A673 (cell line): Measurements from ENCODE around the gene MEOX1. TPM values are rescaled to one million over a fixed set of nuclear protein-coding genes. Genes with fewer than 3 reads are reported as not detected.
A peak's percentile ranks its signal among the peaks of the same experiment; 100 is the strongest.

ENCODE experiments used
- BruUV-seq: library from RNA; stranded (reverse); fragments of 400-500 nt; replicated peaks from 2 replicates; lab custom pipeline; 2021; lab: Mats Ljungman, UMichigan
- CTCF ChIA-PET: fragments of 300-600 bp; sonication (Branson Sonifier 250); formaldehyde crosslinking; loops from one replicate; lab custom pipeline; 2022; ENCODE audit warnings: antibody characterized with exemption; lab: Charles Lee
- POLR2A ChIA-PET: fragments of 300-600 bp; sonication (Branson Sonifier 250); formaldehyde crosslinking; loops from one replicate; lab custom pipeline; 2022; ENCODE audit warnings: antibody characterized with exemption; ENCODE audit not compliant: low non-redundant PET; lab: Charles Lee
- DNase-seq: peaks from one replicate; pipeline ENCODE4 v3.0.0-alpha.2; 2015; ENCODE audit warnings: low spot score
- H3K27ac ChIP-seq: fragments of 200-600 bp; sonication (generic); 2 replicates; pipeline ENCODE4 v1.5.1; 2016; ENCODE audit warnings: mixed run types, low read depth, mild to moderate bottlenecking, mixed read lengths, antibody characterized with exemption, low read length; ENCODE audit not compliant: poor library complexity, severe bottlenecking
- H3K27me3 ChIP-seq: fragments of 200-600 bp; sonication (generic); replicated peaks from 2 replicates; pipeline ENCODE4 v1.6.1; 2017; ENCODE audit warnings: mixed run types, low read depth, mild to moderate bottlenecking, mixed read lengths, antibody characterized with exemption, low read length; ENCODE audit not compliant: insufficient read depth, poor library complexity
- H3K36me3 ChIP-seq: fragments of 200-600 bp; sonication (generic); 2 replicates; pipeline ENCODE4 v1.6.1; 2016; ENCODE audit warnings: mixed run types, mild to moderate bottlenecking, mixed read lengths, antibody characterized with exemption, low read length; ENCODE audit not compliant: insufficient read depth, poor library complexity, severe bottlenecking
- H3K4me1 ChIP-seq: fragments of 200-600 bp; sonication (generic); 2 replicates; pipeline ENCODE4 v1.6.1; 2017; ENCODE audit warnings: mixed run types, mild to moderate bottlenecking, mixed read lengths, antibody characterized with exemption, low read length; ENCODE audit not compliant: insufficient read depth, poor library complexity, severe bottlenecking
- H3K4me3 ChIP-seq: fragments of 200-600 bp; sonication (generic); 2 replicates; pipeline ENCODE4 v1.5.1; 2016; ENCODE audit warnings: low read depth, mixed run types, mild to moderate bottlenecking, mixed read lengths, low read length; ENCODE audit not compliant: poor library complexity, severe bottlenecking
- H3K9me3 ChIP-seq: fragments of 200-600 bp; sonication (generic); 2 replicates; pipeline ENCODE4 v1.6.1; 2016; ENCODE audit warnings: mixed run types, low read depth, mild to moderate bottlenecking, mixed read lengths, antibody characterized with exemption, low read length; ENCODE audit not compliant: poor library complexity, severe bottlenecking
- EZH2 ChIP-seq: fragments of 200-600 bp; sonication (generic); IDR thresholded peaks from 2 replicates; pipeline ENCODE4 v1.6.1; 2017; ENCODE audit warnings: borderline replicate concordance, low read depth, mild to moderate bottlenecking, mixed read lengths, antibody characterized with exemption, low read length; ENCODE audit not compliant: poor library complexity, severe bottlenecking
- intact Hi-C: fragments of 100-400 bp; cut with micrococcal nuclease; formaldehyde crosslinking; loops from one replicate; pipeline ENCODE4 v1.10.0; 2022; ENCODE audit not compliant: unreplicated experiment
- total RNA-seq: library from RNA; stranded (reverse); gene quantifications from 2 replicates; pipeline ENCODE4 v1.2.3, GENCODE V29; 2021
- TF ChIP-seq, protein P1 (sequence below): fragments of 300-800, 200-600 bp; sonication (generic); conservative IDR thresholded peaks from 2 replicates; pipeline ENCODE4 v1.5.1; 2017; ENCODE audit warnings: low read depth, mild to moderate bottlenecking, antibody characterized with exemption, low read length, moderate library complexity, mixed read lengths

Gene MEOX1
- total RNA-seq, 1 experiment from 2014 or later: 0.82 TPM

DNA sequence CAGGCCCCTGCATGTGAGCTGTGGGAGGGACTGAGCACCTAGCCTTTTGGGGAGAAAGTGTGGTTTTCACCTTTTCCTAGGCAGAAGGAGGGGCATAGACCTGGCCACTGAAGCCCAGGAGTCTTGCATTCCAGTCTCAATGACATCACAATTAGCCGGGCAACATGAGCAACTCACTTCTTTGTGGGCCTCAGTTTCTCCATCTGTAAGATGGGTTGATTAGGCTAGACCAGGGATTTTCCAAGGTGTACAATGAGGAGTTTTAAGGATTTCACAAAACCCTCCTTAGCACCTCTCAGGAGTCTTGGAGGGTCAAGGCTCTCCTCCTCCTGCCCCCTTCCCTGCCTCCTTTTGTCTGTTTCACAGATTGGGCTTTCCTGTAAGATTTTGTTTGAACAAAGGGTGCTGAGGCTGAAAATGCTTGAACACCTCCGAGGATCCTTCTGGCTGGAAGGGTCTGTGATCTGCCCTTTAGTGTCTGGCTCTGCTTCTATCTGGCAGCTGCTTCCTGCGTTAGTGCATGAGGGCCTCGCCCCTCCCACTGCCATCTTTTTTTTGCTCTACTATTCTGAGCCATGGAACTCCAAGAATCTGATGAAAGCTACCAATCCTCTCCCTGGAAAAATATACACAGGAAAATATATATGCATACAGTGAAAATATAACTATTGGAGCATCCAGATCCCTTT is 63.2 kb downstream of the MEOX1 start:
- ChIA-PET CTCF (no interaction called here), POLR2A (no interaction called here)
- no TSS peak for BruUV-seq
- Histone ChIP-seq H3K27me3 (no peaks in the 10 kb centered on the region), H3K4me1 (peaks cover 6% of the 10 kb centered on the region), H3K4me3 (no peak overlapping the region), H3K9me3 (no peaks in the 10 kb centered on the region), H3K27ac (no peak overlapping the region), H3K36me3 (no peaks in the 10 kb centered on the region)
- intact Hi-C loops: no loop called here
- TF ChIP-seq, protein P1, sequence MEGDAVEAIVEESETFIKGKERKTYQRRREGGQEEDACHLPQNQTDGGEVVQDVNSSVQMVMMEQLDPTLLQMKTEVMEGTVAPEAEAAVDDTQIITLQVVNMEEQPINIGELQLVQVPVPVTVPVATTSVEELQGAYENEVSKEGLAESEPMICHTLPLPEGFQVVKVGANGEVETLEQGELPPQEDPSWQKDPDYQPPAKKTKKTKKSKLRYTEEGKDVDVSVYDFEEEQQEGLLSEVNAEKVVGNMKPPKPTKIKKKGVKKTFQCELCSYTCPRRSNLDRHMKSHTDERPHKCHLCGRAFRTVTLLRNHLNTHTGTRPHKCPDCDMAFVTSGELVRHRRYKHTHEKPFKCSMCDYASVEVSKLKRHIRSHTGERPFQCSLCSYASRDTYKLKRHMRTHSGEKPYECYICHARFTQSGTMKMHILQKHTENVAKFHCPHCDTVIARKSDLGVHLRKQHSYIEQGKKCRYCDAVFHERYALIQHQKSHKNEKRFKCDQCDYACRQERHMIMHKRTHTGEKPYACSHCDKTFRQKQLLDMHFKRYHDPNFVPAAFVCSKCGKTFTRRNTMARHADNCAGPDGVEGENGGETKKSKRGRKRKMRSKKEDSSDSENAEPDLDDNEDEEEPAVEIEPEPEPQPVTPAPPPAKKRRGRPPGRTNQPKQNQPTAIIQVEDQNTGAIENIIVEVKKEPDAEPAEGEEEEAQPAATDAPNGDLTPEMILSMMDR: no peak
- no peak for TF ChIP-seq EZH2
- DNase-seq: no peak

DNA sequence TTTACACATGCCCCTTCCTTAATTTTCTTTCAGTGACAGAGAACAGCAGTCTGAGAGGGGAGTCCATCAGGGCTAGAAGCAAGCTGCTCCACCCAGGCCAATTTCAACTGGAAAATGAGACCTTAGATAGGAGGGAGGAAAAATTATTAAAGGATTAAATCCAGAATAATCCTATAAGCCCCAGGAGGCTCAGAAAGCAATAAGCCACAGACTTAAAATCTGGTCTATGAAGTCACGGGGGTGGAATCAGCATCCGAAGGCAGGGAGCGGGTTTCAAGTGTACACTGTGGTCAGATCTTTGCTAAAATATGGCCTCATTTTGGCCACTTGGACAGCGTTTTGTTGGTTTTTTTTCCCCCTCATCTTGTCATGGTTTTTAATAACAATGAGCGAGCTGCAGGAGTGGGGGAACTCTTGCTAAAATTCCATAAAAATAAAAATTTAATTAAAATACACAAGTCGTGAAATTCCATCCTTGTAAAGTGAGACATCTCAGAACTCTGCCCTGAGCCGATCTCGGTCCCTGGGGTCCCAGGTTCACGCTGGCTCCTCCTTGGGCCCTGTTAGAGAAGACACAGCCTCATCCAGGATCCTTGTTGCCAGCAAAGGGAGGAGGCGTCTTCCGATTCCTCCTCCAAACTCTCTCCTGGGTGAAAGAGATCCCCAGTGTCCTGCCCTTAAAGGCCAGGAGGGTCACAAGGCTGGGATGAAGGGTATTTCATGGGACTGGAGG is 63.9 kb downstream of the MEOX1 start:
- BruUV-seq: no TSS peak
- Histone ChIP-seq H3K4me1 (peaks cover 6% of the 10 kb centered on the region), H3K27me3 (no peaks in the 10 kb centered on the region), H3K4me3 (no peak overlapping the region), H3K9me3 (no peaks in the 10 kb centered on the region), H3K27ac (no peak overlapping the region), H3K36me3 (no peaks in the 10 kb centered on the region)
- intact Hi-C loops: no loop called here
- ChIA-PET POLR2A (no interaction called here), CTCF (no interaction called here)
- DNase-seq: peak; percentile 43
- TF ChIP-seq EZH2: no peak
- TF ChIP-seq, protein P1: no peak

DNA sequence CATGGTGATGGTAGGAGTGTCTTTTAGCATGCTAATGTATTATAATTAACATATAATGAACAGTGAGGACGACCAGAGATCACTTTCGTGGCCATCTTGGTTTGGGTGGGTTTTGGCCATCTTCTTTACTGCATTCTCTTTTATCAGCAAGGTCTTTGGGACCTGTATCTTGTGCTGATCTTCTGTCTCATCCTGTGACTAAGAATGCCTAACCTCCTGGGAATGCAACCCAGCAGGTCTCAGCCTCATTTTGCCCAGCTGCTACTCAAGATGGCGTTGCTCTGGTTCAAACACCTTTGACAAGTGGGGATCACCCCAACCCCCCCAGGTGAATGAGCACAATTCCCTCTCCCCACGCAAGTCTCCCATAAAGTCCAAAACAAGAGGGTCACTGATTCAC is 66.3 kb downstream of the MEOX1 start:
- intact Hi-C loops: no loop called here
- POLR2A ChIA-PET: no interaction called here
- CTCF ChIA-PET: no interaction called here
- H3K4me3 ChIP-seq: no peak overlapping the region
- no TSS peak for BruUV-seq
- H3K4me1 ChIP-seq: peaks cover 6% of the 10 kb centered on the region
- no peak for TF ChIP-seq EZH2
- TF ChIP-seq, protein P1: no peak
- H3K9me3 ChIP-seq: no peaks in the 10 kb centered on the region
- no peaks in the 10 kb centered on the region for H3K36me3 ChIP-seq
- DNase-seq: no peak
- no peak overlapping the region for H3K27ac ChIP-seq
- H3K27me3 ChIP-seq: no peaks in the 10 kb centered on the region
